Upper lobe of right lung (tissue), 1 donor: ENCODE measurements around the gene ARHGEF37. TPM values are rescaled to one million over a fixed set of nuclear protein-coding genes. Genes with fewer than 3 reads are reported as not detected.

ENCODE experiments used
- ATAC-seq: fragments of 200-7000 bp; cut with Tn5 transposase; one replicate; pipeline ENCODE4 v1.9.1; 2020; ENCODE audit warnings: mild to moderate bottlenecking, moderate library complexity
- DNase-seq: peaks from one replicate; pipeline ENCODE4 v3.0.0-alpha.2; 2020
- H3K27ac ChIP-seq: fragments of 200-600 bp; one replicate; pipeline ENCODE4 v1.8.0; 2022
- H3K27me3 ChIP-seq: fragments of 200-600 bp; one replicate; pipeline ENCODE4 v1.8.0; 2022; ENCODE audit warnings: mild to moderate bottlenecking
- H3K36me3 ChIP-seq: fragments of 200-600 bp; one replicate; pipeline ENCODE4 v1.8.0; 2022
- H3K4me1 ChIP-seq: fragments of 200-600 bp; one replicate; pipeline ENCODE4 v1.8.0; 2022
- H3K4me3 ChIP-seq: fragments of 200-600 bp; one replicate; pipeline ENCODE4 v1.8.0; 2022; ENCODE audit warnings: mild to moderate bottlenecking
- H3K9me3 ChIP-seq: fragments of 200-600 bp; one replicate; pipeline ENCODE4 v1.8.0; 2022
- intact Hi-C: fragments of 100-400 bp; cut with DNase I; formaldehyde crosslinking; loops from one replicate; pipeline ENCODE4 v1.11.0; 2022
- total RNA-seq: library from RNA; stranded (reverse); fragmentation: NEBNext Ultra II Directional; extraction: Animal tissue kit (Norgen Biotek cat#: 25700); gene quantifications from one replicate; pipeline ENCODE4 v1.2.1, GENCODE V29; 2021
- TF ChIP-seq, protein P1 (sequence below): fragments of 200-600 bp; IDR thresholded peaks from one replicate; pipeline ENCODE4 v1.8.0; 2022; ENCODE audit warnings: antibody characterized with exemption
- donor health status: DM: no; HTN: yes; CAD: no; lungs with severe emphysema.

Gene ARHGEF37
- total RNA-seq, 1 donor from 2014 or later: 13.3 TPM

DNA sequence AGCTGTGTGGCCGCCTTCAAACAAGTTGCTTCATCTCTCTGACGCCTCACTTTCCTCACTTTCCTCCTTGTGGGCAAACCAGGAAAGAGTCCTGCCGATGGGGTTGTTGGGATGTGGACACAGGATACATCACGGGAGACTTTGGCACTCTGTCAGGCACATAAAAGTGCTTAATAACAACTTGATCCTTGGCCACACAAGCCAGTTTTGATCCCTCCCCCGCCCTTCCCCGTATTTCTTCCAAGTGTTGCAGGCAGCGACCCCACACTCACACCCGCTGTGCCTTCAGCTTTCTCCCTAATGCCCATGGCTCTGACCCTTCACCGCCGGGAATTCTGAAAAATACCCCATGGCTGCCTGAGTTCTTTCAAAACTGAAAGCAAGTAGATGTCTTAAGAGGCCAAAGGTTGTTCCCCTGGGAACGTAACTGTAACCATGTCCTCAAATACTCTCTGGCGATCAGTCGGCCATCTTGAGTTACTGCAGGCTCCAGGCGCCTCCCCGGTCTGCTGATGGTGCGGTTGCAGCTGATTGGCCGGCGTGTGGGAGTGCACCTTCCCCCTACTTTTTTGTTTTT is 59.8 kb downstream of the ARHGEF37 start:
- Histone ChIP-seq H3K27ac (peak overlapping the region; percentile 74), H3K4me1 (no peaks in the 10 kb centered on the region), H3K9me3 (no peaks in the 10 kb centered on the region), H3K27me3 (no peaks in the 10 kb centered on the region), H3K4me3 (peak overlapping the region; percentile 12), H3K36me3 (no peaks in the 10 kb centered on the region)
- ATAC-seq: peak; percentile 32
- TF ChIP-seq, protein P1, sequence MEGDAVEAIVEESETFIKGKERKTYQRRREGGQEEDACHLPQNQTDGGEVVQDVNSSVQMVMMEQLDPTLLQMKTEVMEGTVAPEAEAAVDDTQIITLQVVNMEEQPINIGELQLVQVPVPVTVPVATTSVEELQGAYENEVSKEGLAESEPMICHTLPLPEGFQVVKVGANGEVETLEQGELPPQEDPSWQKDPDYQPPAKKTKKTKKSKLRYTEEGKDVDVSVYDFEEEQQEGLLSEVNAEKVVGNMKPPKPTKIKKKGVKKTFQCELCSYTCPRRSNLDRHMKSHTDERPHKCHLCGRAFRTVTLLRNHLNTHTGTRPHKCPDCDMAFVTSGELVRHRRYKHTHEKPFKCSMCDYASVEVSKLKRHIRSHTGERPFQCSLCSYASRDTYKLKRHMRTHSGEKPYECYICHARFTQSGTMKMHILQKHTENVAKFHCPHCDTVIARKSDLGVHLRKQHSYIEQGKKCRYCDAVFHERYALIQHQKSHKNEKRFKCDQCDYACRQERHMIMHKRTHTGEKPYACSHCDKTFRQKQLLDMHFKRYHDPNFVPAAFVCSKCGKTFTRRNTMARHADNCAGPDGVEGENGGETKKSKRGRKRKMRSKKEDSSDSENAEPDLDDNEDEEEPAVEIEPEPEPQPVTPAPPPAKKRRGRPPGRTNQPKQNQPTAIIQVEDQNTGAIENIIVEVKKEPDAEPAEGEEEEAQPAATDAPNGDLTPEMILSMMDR: peak; percentile 11
- DNase-seq: no peak
- intact Hi-C loops: no loop called here

DNA sequence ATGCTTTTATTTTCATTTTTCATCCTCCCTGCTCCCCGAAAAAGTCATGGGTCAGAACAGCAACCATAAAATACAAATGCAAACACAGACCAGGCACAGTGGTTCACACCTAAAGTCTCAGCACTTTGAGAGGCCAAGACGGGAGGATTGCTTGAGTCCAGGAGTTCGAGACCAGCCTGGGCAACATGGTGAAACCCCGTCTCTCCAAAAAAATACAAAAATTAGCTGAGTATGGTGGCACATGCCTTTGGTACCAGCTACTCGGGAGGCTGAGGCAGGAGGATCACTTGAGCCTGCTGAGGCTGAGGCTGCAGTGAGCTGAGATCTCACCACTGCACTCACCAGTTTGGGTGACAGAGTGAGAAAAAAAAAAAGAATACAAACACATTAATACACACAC is 60.3 kb downstream of the ARHGEF37 start:
- intact Hi-C loops: no loop called here
- Histone ChIP-seq H3K27me3 (no peaks in the 10 kb centered on the region), H3K36me3 (no peaks in the 10 kb centered on the region), H3K9me3 (no peaks in the 10 kb centered on the region), H3K27ac (peak overlapping the region; percentile 74), H3K4me3 (no peak overlapping the region), H3K4me1 (no peaks in the 10 kb centered on the region)
- TF ChIP-seq, protein P1: no peak
- ATAC-seq (no peak), DNase-seq (no peak)

GRCh38 chr5:149643781-149644180 is 62.5 kb downstream of the ARHGEF37 start:
- no peak for ATAC-seq
- TF ChIP-seq, protein P1: no peak

GRCh38 chr5:149644629-149645028 is 63.3 kb downstream of the ARHGEF37 start:
- Histone ChIP-seq H3K9me3 (no peaks in the 10 kb centered on the region), H3K27me3 (no peaks in the 10 kb centered on the region), H3K4me1 (no peaks in the 10 kb centered on the region), H3K36me3 (no peaks in the 10 kb centered on the region), H3K27ac (no peak overlapping the region), H3K4me3 (no peak overlapping the region)
- intact Hi-C loops: no loop called here
- DNase-seq: no peak
- ATAC-seq: no peak
- TF ChIP-seq, protein P1: no peak

More at GRCh38 chr5:149643781-149644180, 62.5 kb downstream of the ARHGEF37 start:
- Histone ChIP-seq H3K4me1 (no peaks in the 10 kb centered on the region), H3K9me3 (no peaks in the 10 kb centered on the region), H3K4me3 (no peak overlapping the region), H3K27ac (no peak overlapping the region), H3K36me3 (no peaks in the 10 kb centered on the region), H3K27me3 (no peaks in the 10 kb centered on the region)
- intact Hi-C loops: no loop called here
- no peak for DNase-seq

DNA sequence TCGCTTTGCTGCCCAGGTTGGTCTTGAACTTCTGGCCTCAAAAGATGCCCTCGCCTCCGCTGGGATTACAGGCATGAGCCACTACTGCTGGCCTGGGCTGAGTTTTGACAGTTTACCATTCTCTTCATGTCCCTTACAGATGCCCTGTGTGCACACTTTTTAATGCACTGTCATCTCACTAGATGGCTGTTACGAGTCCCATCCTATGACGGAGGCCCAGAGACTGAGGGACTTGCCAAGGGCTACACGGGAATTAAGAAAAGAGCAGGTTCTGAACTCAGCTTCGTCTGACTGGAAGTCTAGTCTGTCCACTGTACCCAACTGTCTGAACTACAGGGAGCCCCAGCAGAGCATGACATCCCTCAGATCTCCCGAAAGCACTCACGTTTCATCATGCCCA is 63.9 kb downstream of the ARHGEF37 start:
- Histone ChIP-seq H3K4me3 (no peak overlapping the region), H3K27ac (no peak overlapping the region), H3K9me3 (no peaks in the 10 kb centered on the region), H3K4me1 (no peaks in the 10 kb centered on the region), H3K36me3 (no peaks in the 10 kb centered on the region), H3K27me3 (no peaks in the 10 kb centered on the region)
- intact Hi-C loops: no loop called here
- DNase-seq: no peak
- ATAC-seq: no peak
- TF ChIP-seq, protein P1: no peak

- ATAC-seq: no peak
- TF ChIP-seq, protein P1: no peak
- Histone ChIP-seq H3K36me3 (no peaks in the 10 kb centered on the region), H3K9me3 (no peaks in the 10 kb centered on the region), H3K4me3 (no peak overlapping the region), H3K27me3 (no peaks in the 10 kb centered on the region), H3K4me1 (no peaks in the 10 kb centered on the region), H3K27ac (no peak overlapping the region)
- intact Hi-C loops: no loop called here
- no peak for DNase-seq
Measured at GRCh38 chr5:149645725-149646124, 64.4 kb downstream of the ARHGEF37 start.
